SK-N-SH (cell line): Measurements from ENCODE around the gene TOLLIP.

ENCODE experiments used
- CHD2 ChIP-seq: fragments of 150-350 bp; IDR thresholded peaks from 2 replicates; pipeline ENCODE4 v1.6.1; 2018; ENCODE audit warnings: low read length; ENCODE audit not compliant: partially characterized antibody
- EP300 ChIP-seq, 2 experiments: IDR thresholded peaks; 2 replicates each; pipeline versions ENCODE4 v1.4.0 to v1.6.1; 2012; ENCODE audit warnings: borderline replicate concordance in 1 of 2, low read depth in 1 of 2, low read length in 1 of 2
- EZH2phosphoT487 ChIP-seq: fragments of 200-600 bp; sonication (generic); IDR thresholded peaks from 2 replicates; pipeline ENCODE4 v1.6.1; 2017; ENCODE audit warnings: low read depth, mixed run types, mild to moderate bottlenecking, antibody characterized with exemption, moderate library complexity, borderline replicate concordance
- FOXJ3 ChIP-seq: sonication (generic); formaldehyde crosslinking; IDR thresholded peaks from 2 replicates; pipeline ENCODE4 v1.5.1; 2020; ENCODE audit warnings: mild to moderate bottlenecking, missing genetic modification reagents
- GABPA ChIP-seq: IDR thresholded peaks from 2 replicates; pipeline ENCODE4 v1.4.0; 2012; ENCODE audit warnings: low read depth, mild to moderate bottlenecking
- NFIC ChIP-seq: IDR thresholded peaks from 2 replicates; pipeline ENCODE4 v1.4.0; 2012; ENCODE audit warnings: borderline replicate concordance
- POLR2AphosphoS5 ChIP-seq: IDR thresholded peaks from 2 replicates; pipeline ENCODE4 v1.6.1; 2012; ENCODE audit warnings: low read depth, low read length
- TCF12 ChIP-seq: IDR thresholded peaks from 2 replicates; pipeline ENCODE4 v1.4.0; 2012
- TEAD4 ChIP-seq: IDR thresholded peaks from 2 replicates; pipeline ENCODE4 v1.4.0; 2012; ENCODE audit warnings: mild to moderate bottlenecking, borderline replicate concordance; ENCODE audit not compliant: insufficient read depth
- YY1 ChIP-seq: IDR thresholded peaks from 2 replicates; pipeline ENCODE4 v1.4.0; 2012; ENCODE audit warnings: low read depth, mild to moderate bottlenecking
- TF ChIP-seq, protein P1 (sequence below): fragments of 200-600 bp; sonication (generic); IDR thresholded peaks from 2 replicates; pipeline ENCODE4 v1.6.1; 2017; ENCODE audit warnings: antibody characterized with exemption, mild to moderate bottlenecking, moderate library complexity
- TF ChIP-seq, protein P2 (sequence below): IDR thresholded peaks from 2 replicates; pipeline ENCODE4 v1.4.0; 2012; ENCODE audit warnings: low read depth, borderline replicate concordance
- TF ChIP-seq, protein P3 (sequence below): fragments of 150-350 bp; IDR thresholded peaks from 2 replicates; pipeline ENCODE4 v1.6.1; 2016; ENCODE audit warnings: mild to moderate bottlenecking, low read depth, low read length

DNA sequence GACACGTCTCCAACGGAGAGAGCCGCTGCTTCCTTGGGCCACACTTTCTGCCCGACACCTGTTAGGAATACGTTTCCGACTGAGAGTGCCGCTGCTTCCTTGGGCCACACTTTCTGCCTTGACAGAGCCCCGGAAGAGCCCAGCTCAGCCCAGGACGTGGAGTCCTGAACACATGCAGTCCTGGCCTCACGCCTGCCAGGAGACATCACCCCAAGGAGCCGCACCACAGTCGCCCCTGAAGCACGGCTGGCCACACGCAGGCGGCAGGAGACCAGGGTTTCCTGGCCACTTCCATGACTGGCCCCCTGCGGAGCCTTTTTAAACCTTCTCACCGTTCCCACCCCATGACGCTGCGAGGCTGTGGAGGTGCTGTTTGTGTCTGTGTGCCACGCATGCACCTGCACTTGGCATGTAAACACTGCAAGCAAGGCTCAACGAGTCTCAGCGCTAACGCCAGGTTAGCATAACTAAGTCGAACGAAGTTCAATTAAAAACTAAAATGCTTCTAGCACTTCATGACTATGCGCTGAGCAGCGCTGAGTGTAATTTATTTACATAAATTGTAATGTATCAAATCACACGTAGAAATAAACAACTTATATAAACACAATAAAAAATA lies 8.8 kb downstream of the TOLLIP start:
- TF ChIP-seq, protein P1, sequence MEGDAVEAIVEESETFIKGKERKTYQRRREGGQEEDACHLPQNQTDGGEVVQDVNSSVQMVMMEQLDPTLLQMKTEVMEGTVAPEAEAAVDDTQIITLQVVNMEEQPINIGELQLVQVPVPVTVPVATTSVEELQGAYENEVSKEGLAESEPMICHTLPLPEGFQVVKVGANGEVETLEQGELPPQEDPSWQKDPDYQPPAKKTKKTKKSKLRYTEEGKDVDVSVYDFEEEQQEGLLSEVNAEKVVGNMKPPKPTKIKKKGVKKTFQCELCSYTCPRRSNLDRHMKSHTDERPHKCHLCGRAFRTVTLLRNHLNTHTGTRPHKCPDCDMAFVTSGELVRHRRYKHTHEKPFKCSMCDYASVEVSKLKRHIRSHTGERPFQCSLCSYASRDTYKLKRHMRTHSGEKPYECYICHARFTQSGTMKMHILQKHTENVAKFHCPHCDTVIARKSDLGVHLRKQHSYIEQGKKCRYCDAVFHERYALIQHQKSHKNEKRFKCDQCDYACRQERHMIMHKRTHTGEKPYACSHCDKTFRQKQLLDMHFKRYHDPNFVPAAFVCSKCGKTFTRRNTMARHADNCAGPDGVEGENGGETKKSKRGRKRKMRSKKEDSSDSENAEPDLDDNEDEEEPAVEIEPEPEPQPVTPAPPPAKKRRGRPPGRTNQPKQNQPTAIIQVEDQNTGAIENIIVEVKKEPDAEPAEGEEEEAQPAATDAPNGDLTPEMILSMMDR = no peak
- TF ChIP-seq YY1 (no peak), NFIC (no peak), POLR2AphosphoS5 (no peak), EZH2phosphoT487 (no peak), CHD2 (no peak), GABPA (no peak), EP300 (IDR thresholded peaks at IDR 0.05; ENCODE audit: borderline replicate concordance in 1 of 2, low read depth in 1 of 2, low read length in 1 of 2) (no peak), FOXJ3 (CRISPR knock-in tag) (no peak), TEAD4 (no peak), TCF12 (no peak)
- TF ChIP-seq, protein P2, sequence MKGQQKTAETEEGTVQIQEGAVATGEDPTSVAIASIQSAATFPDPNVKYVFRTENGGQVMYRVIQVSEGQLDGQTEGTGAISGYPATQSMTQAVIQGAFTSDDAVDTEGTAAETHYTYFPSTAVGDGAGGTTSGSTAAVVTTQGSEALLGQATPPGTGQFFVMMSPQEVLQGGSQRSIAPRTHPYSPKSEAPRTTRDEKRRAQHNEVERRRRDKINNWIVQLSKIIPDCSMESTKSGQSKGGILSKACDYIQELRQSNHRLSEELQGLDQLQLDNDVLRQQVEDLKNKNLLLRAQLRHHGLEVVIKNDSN = no peak
- TF ChIP-seq, protein P3, sequence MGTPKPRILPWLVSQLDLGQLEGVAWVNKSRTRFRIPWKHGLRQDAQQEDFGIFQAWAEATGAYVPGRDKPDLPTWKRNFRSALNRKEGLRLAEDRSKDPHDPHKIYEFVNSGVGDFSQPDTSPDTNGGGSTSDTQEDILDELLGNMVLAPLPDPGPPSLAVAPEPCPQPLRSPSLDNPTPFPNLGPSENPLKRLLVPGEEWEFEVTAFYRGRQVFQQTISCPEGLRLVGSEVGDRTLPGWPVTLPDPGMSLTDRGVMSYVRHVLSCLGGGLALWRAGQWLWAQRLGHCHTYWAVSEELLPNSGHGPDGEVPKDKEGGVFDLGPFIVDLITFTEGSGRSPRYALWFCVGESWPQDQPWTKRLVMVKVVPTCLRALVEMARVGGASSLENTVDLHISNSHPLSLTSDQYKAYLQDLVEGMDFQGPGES = no peak
